HEK293 (cell line): ENCODE results near the gene TMEM135.

ENCODE experiments used
- CTCF ChIA-PET: fragments of 350-600 bp; formaldehyde crosslinking; extraction: SDS; loops from one replicate; lab custom pipeline; 2021; ENCODE audit warnings: antibody characterized with exemption; lab: Yijun Ruan, JAX
- POLR2A ChIA-PET: fragments of 300-600 bp; formaldehyde crosslinking; extraction: SDS; loops from one replicate; lab custom pipeline; 2020; ENCODE audit warnings: antibody characterized with exemption, inconsistent platforms; lab: Yijun Ruan, JAX
- H3K27ac ChIP-seq: fragments of 200-500 bp; sonication (Bioruptor generic); 2 replicates; pipeline ENCODE4 v1.5.1; 2014; ENCODE audit warnings: low read depth, low read length, control low read depth, inconsistent platforms; ENCODE audit errors: extremely low read depth
- H3K36me3 ChIP-seq, 2 experiments: fragments of 200-500 bp in 1 of 2; sonication (Bioruptor generic) in 1 of 2; 1 replicate in 1 of 2; 2 replicates in 1 of 2; pipeline ENCODE4 v1.5.1; 2014 to 2017; ENCODE audit warnings: inconsistent platforms in 2 of 2, low read length in 2 of 2; ENCODE audit not compliant: control insufficient read depth in 2 of 2, insufficient read depth in 1 of 2
- H3K4me1 ChIP-seq: fragments of 200-500 bp; sonication (Bioruptor generic); 2 replicates; pipeline ENCODE4 v1.5.1; 2014; ENCODE audit warnings: mild to moderate bottlenecking, low read length, inconsistent platforms; ENCODE audit not compliant: control insufficient read depth, insufficient read depth
- H3K4me3 ChIP-seq: 2 replicates; pipeline ENCODE4 v1.5.1; 2011; ENCODE audit warnings: low read depth, mild to moderate bottlenecking, control low read depth, low read length, moderate library complexity
- H3K9me3 ChIP-seq: fragments of 200-500 bp; sonication (Bioruptor generic); 2 replicates; pipeline ENCODE4 v1.5.1; 2014; ENCODE audit warnings: low read depth, low read length, inconsistent platforms; ENCODE audit not compliant: control insufficient read depth, insufficient read depth
- BCL6B ChIP-seq: fragments of 450-650 bp; formaldehyde crosslinking; IDR thresholded peaks from 2 replicates; pipeline ENCODE4 v1.5.1; 2017; ENCODE audit warnings: missing biosample characterization, missing genetic modification characterization
- OSR2 ChIP-seq: fragments of 450-650 bp; formaldehyde crosslinking; IDR thresholded peaks from 2 replicates; pipeline ENCODE4 v1.5.1; 2016; ENCODE audit warnings: missing biosample characterization, missing genetic modification characterization
- PRDM10 ChIP-seq: fragments of 450-650 bp; formaldehyde crosslinking; IDR thresholded peaks from 2 replicates; pipeline ENCODE4 v1.5.1; 2016; ENCODE audit warnings: missing biosample characterization, missing genetic modification characterization
- REPIN1 ChIP-seq: fragments of 450-650 bp; formaldehyde crosslinking; IDR thresholded peaks from 2 replicates; pipeline ENCODE4 v1.5.1; 2017; ENCODE audit warnings: missing biosample characterization, missing genetic modification characterization, low read depth
- ZNF138 ChIP-seq: fragments of 450-650 bp; formaldehyde crosslinking; IDR thresholded peaks from 2 replicates; pipeline ENCODE4 v1.5.1; 2016; ENCODE audit warnings: missing biosample characterization, missing genetic modification characterization, borderline replicate concordance
- ZNF175 ChIP-seq: fragments of 450-650 bp; formaldehyde crosslinking; IDR thresholded peaks from 2 replicates; pipeline ENCODE4 v1.5.1; 2016; ENCODE audit warnings: missing biosample characterization, missing genetic modification characterization
- ZNF19 ChIP-seq: fragments of 450-650 bp; formaldehyde crosslinking; IDR thresholded peaks from 2 replicates; pipeline ENCODE4; 2016; ENCODE audit warnings: missing biosample characterization, missing genetic modification characterization, low read depth
- ZNF26 ChIP-seq: fragments of 450-650 bp; formaldehyde crosslinking; IDR thresholded peaks from 2 replicates; pipeline ENCODE4 v1.5.1; 2016; ENCODE audit warnings: missing biosample characterization, missing genetic modification characterization
- ZNF350 ChIP-seq: fragments of 450-650 bp; formaldehyde crosslinking; IDR thresholded peaks from 2 replicates; pipeline ENCODE4 v1.5.0; 2017; ENCODE audit warnings: missing biosample characterization, mild to moderate bottlenecking, missing genetic modification characterization
- ZNF510 ChIP-seq: fragments of 450-650 bp; formaldehyde crosslinking; IDR thresholded peaks from 2 replicates; pipeline ENCODE4 v1.5.1; 2018; ENCODE audit warnings: mild to moderate bottlenecking, missing genetic modification characterization, missing biosample characterization; ENCODE audit not compliant: insufficient replicate concordance
- ZNF548 ChIP-seq: fragments of 450-650 bp; formaldehyde crosslinking; IDR thresholded peaks from 2 replicates; pipeline ENCODE4 v1.5.1; 2016; ENCODE audit warnings: missing biosample characterization, missing genetic modification characterization
- ZNF555 ChIP-seq: fragments of 450-650 bp; formaldehyde crosslinking; conservative IDR thresholded peaks from 2 replicates; pipeline ENCODE4 v1.5.1; 2017; ENCODE audit warnings: missing biosample characterization, mild to moderate bottlenecking, missing genetic modification characterization, inconsistent platforms
- ZNF600 ChIP-seq: fragments of 450-650 bp; formaldehyde crosslinking; IDR thresholded peaks from 2 replicates; pipeline ENCODE4 v1.5.1; 2016; ENCODE audit warnings: missing biosample characterization, missing genetic modification characterization
- ZNF623 ChIP-seq: fragments of 450-650 bp; formaldehyde crosslinking; IDR thresholded peaks from 2 replicates; pipeline ENCODE4 v1.5.1; 2016; ENCODE audit warnings: missing biosample characterization, missing genetic modification characterization
- ZNF645 ChIP-seq: fragments of 450-650 bp; formaldehyde crosslinking; IDR thresholded peaks from 2 replicates; pipeline ENCODE4; 2016; ENCODE audit warnings: missing biosample characterization, missing genetic modification characterization
- ZSCAN18 ChIP-seq: fragments of 450-650 bp; formaldehyde crosslinking; IDR thresholded peaks from 2 replicates; pipeline ENCODE4 v1.5.1; 2016; ENCODE audit warnings: missing biosample characterization, missing genetic modification characterization
- ZSCAN5A ChIP-seq: fragments of 450-650 bp; formaldehyde crosslinking; IDR thresholded peaks from 2 replicates; pipeline ENCODE4 v1.5.1; 2016; ENCODE audit warnings: missing biosample characterization, missing genetic modification characterization

TMEM135 gene

GRCh38 chr11:87181143-87181542 lies 143.4 kb downstream of the TMEM135 start (continued):
- TF ChIP-seq ZNF26 (tag by site-specific recombination) (no peak), ZNF175 (tag by site-specific recombination) (no peak)
- TF ChIP-seq, all 188 proteins: peak for 4

GRCh38 chr11:87185228-87185627 lies 147.5 kb downstream of the TMEM135 start:
- H3K4me1 ChIP-seq: no peaks in the 10 kb centered on the region
- CTCF ChIA-PET: no interaction called here
- POLR2A ChIA-PET: no interaction called here
- no peak overlapping the region for H3K27ac ChIP-seq
- H3K9me3 ChIP-seq: no peaks in the 10 kb centered on the region
- H3K4me3 ChIP-seq: no peak overlapping the region
- H3K36me3 ChIP-seq: no peaks in the 10 kb centered on the region
- no peak for TF ChIP-seq ZNF510 (tag by site-specific recombination)
- TF ChIP-seq ZSCAN5A (tag by site-specific recombination): no peak
- TF ChIP-seq ZNF350 (tag by site-specific recombination): no peak
- TF ChIP-seq ZNF548 (tag by site-specific recombination): no peak
- no peak for TF ChIP-seq REPIN1 (tag by site-specific recombination)
- TF ChIP-seq BCL6B (tag by site-specific recombination): no peak
- TF ChIP-seq ZNF555 (tag by site-specific recombination): no peak
- TF ChIP-seq ZNF19 (tag by site-specific recombination): no peak
- no peak for TF ChIP-seq OSR2 (tag by site-specific recombination)
- no peak for TF ChIP-seq ZNF600 (tag by site-specific recombination)

- no peaks in the 10 kb centered on the region for H3K36me3 ChIP-seq
- TF ChIP-seq ZNF138 (tag by site-specific recombination): no peak
- TF ChIP-seq ZSCAN18: no peak
- TF ChIP-seq ZNF623 (tag by site-specific recombination): no peak
- no peak for TF ChIP-seq PRDM10
- TF ChIP-seq ZNF645 (tag by site-specific recombination): no peak
- CTCF ChIA-PET: interaction anchor here (0.5 to 0.6 kb wide), 2 partner anchors 56 to 1145 kb away, joined by 3 read pairs; no protein-coding TSS in a partner anchor
- H3K9me3 ChIP-seq: no peaks in the 10 kb centered on the region
- H3K4me1 ChIP-seq: no peaks in the 10 kb centered on the region
- POLR2A ChIA-PET: no interaction called here
- no peak overlapping the region for H3K4me3 ChIP-seq
- no peak overlapping the region for H3K27ac ChIP-seq
Observed at GRCh38 chr11:87187076-87187475, 149.3 kb downstream of the TMEM135 start.
